GM12878 (cell line): ENCODE results near the gene BCAT1. TPM values are rescaled to one million over a fixed set of nuclear protein-coding genes. Genes with fewer than 3 reads are reported as not detected.
A peak's percentile ranks its signal among the peaks of the same experiment; 100 is the strongest.

Source experiments
- ATAC-seq: fragments of 200-7000 bp; cut with Tn5 transposase; 3 replicates; pipeline ENCODE4 v1.9.1; 2020; ENCODE audit warnings: mild to moderate bottlenecking, moderate library complexity
- BruUV-seq: library from RNA; stranded (reverse); fragments of 400-500 nt; replicated peaks from 2 replicates; lab custom pipeline; 2021; lab: Mats Ljungman, UMichigan
- CTCF ChIA-PET: fragments of 300-600 bp; sonication (Branson Sonifier 250); formaldehyde crosslinking; extraction: SDS; loops from one replicate; lab custom pipeline; 2021; ENCODE audit warnings: inconsistent platforms; lab: Yijun Ruan, JAX
- POLR2A ChIA-PET: fragments of 350-600 bp; formaldehyde crosslinking; extraction: SDS; loops from one replicate; lab custom pipeline; 2021; ENCODE audit warnings: inconsistent platforms; lab: Charles Lee
- RAD21 ChIA-PET: fragments of 300-600 bp; sonication (Branson Sonifier 250); formaldehyde crosslinking; loops from one replicate; lab custom pipeline; 2023; ENCODE audit warnings: antibody characterized with exemption; ENCODE audit not compliant: unreplicated experiment; lab: Charles Lee
- SMC1A ChIA-PET: fragments of 300-600 bp; sonication (Branson Sonifier 250); formaldehyde crosslinking; loops from one replicate; lab custom pipeline; 2023; ENCODE audit not compliant: unreplicated experiment, uncharacterized antibody; lab: Charles Lee
- DNase-seq: peaks from one replicate; pipeline ENCODE4 v3.0.0-alpha.2; 2011; ENCODE audit warnings: low read depth, low spot score
- FAIRE-seq: peaks from 3 replicates; lab custom pipeline; 2011; peaks lifted over from hg19 to GRCh38; lab: Jason Lieb, UNC
- H2AFZ ChIP-seq: 2 replicates; pipeline ENCODE4 v1.6.0; 2011; ENCODE audit warnings: low read depth, low read length, control low read depth; ENCODE audit not compliant: control insufficient read depth
- H3K27ac ChIP-seq: 2 replicates; pipeline ENCODE4 v1.5.1; 2011; ENCODE audit warnings: control low read depth; ENCODE audit not compliant: control insufficient read depth, insufficient read depth
- H3K27me3 ChIP-seq, 2 experiments: replicated peaks in 1 of 2; 2 replicates each; pipeline versions ENCODE4 v1.6.0 to v1.6.1; 2011; ENCODE audit warnings: low read length in 1 of 2; ENCODE audit not compliant: control insufficient read depth in 2 of 2, insufficient read depth in 2 of 2
- H3K36me3 ChIP-seq, 2 experiments: 2 replicates each; pipeline ENCODE4 v1.5.1; 2011; ENCODE audit warnings: low read length in 1 of 2; ENCODE audit not compliant: control insufficient read depth in 2 of 2, insufficient read depth in 2 of 2
- H3K4me1 ChIP-seq: 2 replicates; pipeline ENCODE4 v1.6.1; 2011; ENCODE audit warnings: mild to moderate bottlenecking, low read length, moderate library complexity, mixed read lengths; ENCODE audit not compliant: control insufficient read depth, insufficient read depth
- H3K4me2 ChIP-seq: 2 replicates; pipeline ENCODE4 v1.6.0; 2011; ENCODE audit warnings: control low read depth; ENCODE audit not compliant: control insufficient read depth, insufficient read depth
- H3K4me3 ChIP-seq: fragments of 200-600 bp; sonication (generic); 2 replicates; pipeline ENCODE4 v1.5.1; 2016
- H3K79me2 ChIP-seq: 2 replicates; pipeline ENCODE4 v1.6.0; 2011; ENCODE audit warnings: low read length; ENCODE audit not compliant: control insufficient read depth, insufficient read depth
- H3K9ac ChIP-seq: 2 replicates; pipeline ENCODE4 v1.8.0; 2011; ENCODE audit warnings: low read length, control low read depth, mixed read lengths; ENCODE audit not compliant: control insufficient read depth, insufficient read depth
- H3K9me3 ChIP-seq: replicated peaks from 3 replicates; pipeline ENCODE4 v1.5.1; 2011; ENCODE audit warnings: mild to moderate bottlenecking, low read length; ENCODE audit not compliant: control insufficient read depth, insufficient read depth
- H4K20me1 ChIP-seq: 2 replicates; pipeline ENCODE4 v1.6.0; 2011; ENCODE audit not compliant: control insufficient read depth, insufficient read depth
- CEBPB ChIP-seq, 2 experiments: fragments of 150-350 bp in 1 of 2; IDR thresholded peaks; 2 replicates each; pipeline ENCODE4 v1.6.1; 2012 to 2014; ENCODE audit warnings: low read depth in 2 of 2, low read length in 2 of 2, borderline replicate concordance in 1 of 2, inconsistent platforms in 1 of 2
- CREM ChIP-seq: IDR thresholded peaks from 2 replicates; pipeline ENCODE4 v1.6.1; 2014; ENCODE audit warnings: antibody characterized with exemption, low read depth
- ETV6 ChIP-seq, 2 experiments: fragments of 450-650 bp in 1 of 2; IDR thresholded peaks in 1 of 2; conservative IDR thresholded peaks in 1 of 2; 2 replicates each; pipeline ENCODE4 v1.6.1; 2014; ENCODE audit warnings: antibody characterized with exemption in 1 of 2, borderline replicate concordance in 1 of 2, low read depth in 1 of 2, mild to moderate bottlenecking in 1 of 2, moderate library complexity in 1 of 2
- HDAC2 ChIP-seq: fragments of 200-600 bp; sonication (generic); IDR thresholded peaks from 2 replicates; pipeline ENCODE4 v1.6.1; 2017
- JUNB ChIP-seq: IDR thresholded peaks from 2 replicates; pipeline ENCODE4 v1.6.1; 2016; ENCODE audit warnings: antibody characterized with exemption, mild to moderate bottlenecking
- LARP7 ChIP-seq: fragments of 450-650 bp; IDR thresholded peaks from 2 replicates; pipeline ENCODE4 v1.6.1; 2017; ENCODE audit warnings: mild to moderate bottlenecking
- NR2C2 ChIP-seq: IDR thresholded peaks from 2 replicates; pipeline ENCODE4 v1.6.1; 2011; ENCODE audit warnings: borderline replicate concordance, low read depth; ENCODE audit not compliant: control insufficient read depth, insufficient read length
- PAX8 ChIP-seq: fragments of 450-650 bp; IDR thresholded peaks from 2 replicates; pipeline ENCODE4 v1.6.1; 2017; ENCODE audit warnings: mild to moderate bottlenecking, moderate library complexity
- RAD21 ChIP-seq: IDR thresholded peaks from 2 replicates; pipeline ENCODE4 v1.6.1; 2011; ENCODE audit warnings: mild to moderate bottlenecking, low read depth, low read length, moderate library complexity; ENCODE audit not compliant: insufficient read depth
- RAD51 ChIP-seq: fragments of 450-650 bp; IDR thresholded peaks from 2 replicates; pipeline ENCODE4 v1.6.1; 2016; ENCODE audit warnings: moderate library complexity, mild to moderate bottlenecking, inconsistent platforms
- RUNX3 ChIP-seq: IDR thresholded peaks from 2 replicates; pipeline ENCODE4 v1.6.1; 2012; ENCODE audit warnings: low read length, inconsistent platforms
- ZNF207 ChIP-seq: fragments of 450-650 bp; IDR thresholded peaks from 2 replicates; pipeline ENCODE4 v1.6.1; 2014; ENCODE audit warnings: antibody characterized with exemption, mild to moderate bottlenecking, borderline replicate concordance
- in situ Hi-C: fragments of 300-500 bp; cut with MboI; formaldehyde crosslinking; loops from 9 replicates; pipeline ENCODE4 v1.14.3; 2018; ENCODE audit warnings: mixed read lengths
- intact Hi-C: fragments of 100-400 bp; cut with micrococcal nuclease; formaldehyde crosslinking; loops from one replicate; pipeline ENCODE4 v1.14.2; 2022; ENCODE audit not compliant: unreplicated experiment
- polyA plus RNA-seq, 11 experiments: library from polyadenylated mRNA; depleted of rRNA in 4 of 11; unstranded in 6 of 11; stranded (reverse) in 5 of 11; fragments of >200 nt; fragmentation: Nextera tagmentation in 4 of 11; fragmentation: Illumina TruSeq in 1 of 11; extraction: Ambion mirVana in 4 of 11; extraction: Trizol in 1 of 11; gene quantifications; 1 replicate in 1 of 11; 2 replicates in 10 of 11; pipeline versions ENCODE4 v1.2.1 to v1.2.3, GENCODE V29; 2011 to 2016; ENCODE audit warnings: inconsistent platforms in 2 of 11, missing spikeins in 2 of 11, low read depth in 1 of 11
- total RNA-seq, 4 experiments: library from RNA; depleted of rRNA in 3 of 4; stranded (reverse); fragments of >200 nt in 3 of 4; fragmentation: Illumina TruSeq in 1 of 4; extraction: Trizol in 1 of 4; gene quantifications; 2 replicates each; pipeline versions ENCODE4 v1.2.1 to v1.2.3, GENCODE V29; 2013 to 2021
- TF ChIP-seq, protein P1 (sequence below): fragments of 450-650 bp; IDR thresholded peaks from 2 replicates; pipeline ENCODE4 v1.6.1; 2017; ENCODE audit warnings: low read depth, mild to moderate bottlenecking, moderate library complexity
- TF ChIP-seq, protein P2 (sequence below): IDR thresholded peaks from 2 replicates; pipeline ENCODE4 v1.6.1; 2012; ENCODE audit warnings: low read depth, low read length, improper control_type of control experiment
- TF ChIP-seq, protein P3 (sequence below): fragments of 450-650 bp; IDR thresholded peaks from 2 replicates; pipeline ENCODE4 v1.6.1; 2017; ENCODE audit warnings: antibody characterized with exemption, mild to moderate bottlenecking, moderate library complexity
- TF ChIP-seq, protein P4 (sequence below): fragments of 450-650 bp; IDR thresholded peaks from 2 replicates; pipeline ENCODE4 v1.6.1; 2016; ENCODE audit warnings: mild to moderate bottlenecking, moderate library complexity, borderline replicate concordance

BCAT1 gene
- total and polyA plus RNA-seq, 10 of the 15 experiments (the other 5 are each of a cell fraction or from before 2014, with no cell fraction given) = 26.2 to 187 (median 81.9) TPM

DNA sequence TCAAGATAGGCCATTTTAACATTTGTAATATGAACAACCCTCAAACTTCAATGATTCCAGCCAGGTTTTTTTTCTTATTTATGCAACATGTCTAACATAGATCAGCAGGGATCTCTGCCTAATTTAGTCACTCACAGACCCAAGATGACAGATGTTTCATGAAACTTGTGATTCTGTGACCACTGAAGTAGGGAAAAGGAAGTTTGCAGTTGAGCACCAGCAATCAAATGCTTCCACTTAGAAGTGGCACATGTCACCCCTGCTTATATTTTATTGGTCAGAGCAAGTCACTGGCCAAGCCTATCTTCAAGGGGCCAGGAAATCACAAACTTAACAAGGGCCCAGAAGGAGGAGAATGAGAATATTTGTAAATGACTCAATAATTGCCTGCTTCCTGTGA, 150.6 kb downstream of the BCAT1 start:
- CTCF ChIA-PET = no interaction called here
- SMC1A ChIA-PET = no interaction called here
- intact Hi-C loops = loop anchor here (2.0 to 5.0 kb wide), 3 partner anchors 16 to 39 kb away; no protein-coding TSS in a partner anchor
- Histone ChIP-seq H3K79me2 (no peaks in the 10 kb centered on the region), H3K9me3 (peaks cover 3% of the 10 kb centered on the region; the same call in 2 of the 3 replicates), H3K4me3 (no peak overlapping the region), H2AFZ (no peak overlapping the region), H3K9ac (no peak overlapping the region), H3K27ac (no peak overlapping the region), H4K20me1 (no peaks in the 10 kb centered on the region), H3K36me3 (no peaks in the 10 kb centered on the region), H3K4me1 (peaks cover 11% of the 10 kb centered on the region), H3K27me3 (no peaks in the 10 kb centered on the region), H3K4me2 (no peak overlapping the region)
- no TSS peak for BruUV-seq
- peak; percentile 73 for DNase-seq
- FAIRE-seq = peak; percentile 90
- in situ Hi-C loops = no loop called here
- RAD21 ChIA-PET = no interaction called here
- POLR2A ChIA-PET = no interaction called here
- ATAC-seq = peak; percentile 91
- no peak for TF ChIP-seq PAX8
- TF ChIP-seq ZNF207 = no peak
- no peak for TF ChIP-seq HDAC2
- 0 out of 2 replicates have a peak, but pooled peaks have one; percentile 24 for TF ChIP-seq CREM
- TF ChIP-seq, protein P1, sequence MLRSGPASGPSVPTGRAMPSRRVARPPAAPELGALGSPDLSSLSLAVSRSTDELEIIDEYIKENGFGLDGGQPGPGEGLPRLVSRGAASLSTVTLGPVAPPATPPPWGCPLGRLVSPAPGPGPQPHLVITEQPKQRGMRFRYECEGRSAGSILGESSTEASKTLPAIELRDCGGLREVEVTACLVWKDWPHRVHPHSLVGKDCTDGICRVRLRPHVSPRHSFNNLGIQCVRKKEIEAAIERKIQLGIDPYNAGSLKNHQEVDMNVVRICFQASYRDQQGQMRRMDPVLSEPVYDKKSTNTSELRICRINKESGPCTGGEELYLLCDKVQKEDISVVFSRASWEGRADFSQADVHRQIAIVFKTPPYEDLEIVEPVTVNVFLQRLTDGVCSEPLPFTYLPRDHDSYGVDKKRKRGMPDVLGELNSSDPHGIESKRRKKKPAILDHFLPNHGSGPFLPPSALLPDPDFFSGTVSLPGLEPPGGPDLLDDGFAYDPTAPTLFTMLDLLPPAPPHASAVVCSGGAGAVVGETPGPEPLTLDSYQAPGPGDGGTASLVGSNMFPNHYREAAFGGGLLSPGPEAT = no peak
- no peak for TF ChIP-seq NR2C2
- TF ChIP-seq RAD51 = peak; percentile 72
- TF ChIP-seq, protein P2, sequence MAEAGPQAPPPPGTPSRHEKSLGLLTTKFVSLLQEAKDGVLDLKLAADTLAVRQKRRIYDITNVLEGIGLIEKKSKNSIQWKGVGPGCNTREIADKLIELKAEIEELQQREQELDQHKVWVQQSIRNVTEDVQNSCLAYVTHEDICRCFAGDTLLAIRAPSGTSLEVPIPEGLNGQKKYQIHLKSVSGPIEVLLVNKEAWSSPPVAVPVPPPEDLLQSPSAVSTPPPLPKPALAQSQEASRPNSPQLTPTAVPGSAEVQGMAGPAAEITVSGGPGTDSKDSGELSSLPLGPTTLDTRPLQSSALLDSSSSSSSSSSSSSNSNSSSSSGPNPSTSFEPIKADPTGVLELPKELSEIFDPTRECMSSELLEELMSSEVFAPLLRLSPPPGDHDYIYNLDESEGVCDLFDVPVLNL = no peak
- peak in 1 of 2 experiments; percentile 63; a peak in 1 of 4 replicates for TF ChIP-seq ETV6 (conservative IDR thresholded peaks at IDR 0.05 in 1 of 2, IDR thresholded peaks at IDR 0.05 in 1 of 2; ENCODE audit: borderline replicate concordance in 1 of 2, low read depth in 1 of 2)
- no peak for TF ChIP-seq RAD21
- peak; percentile 80 for TF ChIP-seq RUNX3
- TF ChIP-seq, protein P3, sequence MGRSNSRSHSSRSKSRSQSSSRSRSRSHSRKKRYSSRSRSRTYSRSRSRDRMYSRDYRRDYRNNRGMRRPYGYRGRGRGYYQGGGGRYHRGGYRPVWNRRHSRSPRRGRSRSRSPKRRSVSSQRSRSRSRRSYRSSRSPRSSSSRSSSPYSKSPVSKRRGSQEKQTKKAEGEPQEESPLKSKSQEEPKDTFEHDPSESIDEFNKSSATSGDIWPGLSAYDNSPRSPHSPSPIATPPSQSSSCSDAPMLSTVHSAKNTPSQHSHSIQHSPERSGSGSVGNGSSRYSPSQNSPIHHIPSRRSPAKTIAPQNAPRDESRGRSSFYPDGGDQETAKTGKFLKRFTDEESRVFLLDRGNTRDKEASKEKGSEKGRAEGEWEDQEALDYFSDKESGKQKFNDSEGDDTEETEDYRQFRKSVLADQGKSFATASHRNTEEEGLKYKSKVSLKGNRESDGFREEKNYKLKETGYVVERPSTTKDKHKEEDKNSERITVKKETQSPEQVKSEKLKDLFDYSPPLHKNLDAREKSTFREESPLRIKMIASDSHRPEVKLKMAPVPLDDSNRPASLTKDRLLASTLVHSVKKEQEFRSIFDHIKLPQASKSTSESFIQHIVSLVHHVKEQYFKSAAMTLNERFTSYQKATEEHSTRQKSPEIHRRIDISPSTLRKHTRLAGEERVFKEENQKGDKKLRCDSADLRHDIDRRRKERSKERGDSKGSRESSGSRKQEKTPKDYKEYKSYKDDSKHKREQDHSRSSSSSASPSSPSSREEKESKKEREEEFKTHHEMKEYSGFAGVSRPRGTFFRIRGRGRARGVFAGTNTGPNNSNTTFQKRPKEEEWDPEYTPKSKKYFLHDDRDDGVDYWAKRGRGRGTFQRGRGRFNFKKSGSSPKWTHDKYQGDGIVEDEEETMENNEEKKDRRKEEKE = no peak
- no peak for TF ChIP-seq JUNB
- no peak for TF ChIP-seq LARP7
- TF ChIP-seq CEBPB (IDR thresholded peaks at IDR 0.05; ENCODE audit: borderline replicate concordance in 1 of 2, low read depth in 2 of 2, low read length in 2 of 2) = no peak
- TF ChIP-seq, protein P4, sequence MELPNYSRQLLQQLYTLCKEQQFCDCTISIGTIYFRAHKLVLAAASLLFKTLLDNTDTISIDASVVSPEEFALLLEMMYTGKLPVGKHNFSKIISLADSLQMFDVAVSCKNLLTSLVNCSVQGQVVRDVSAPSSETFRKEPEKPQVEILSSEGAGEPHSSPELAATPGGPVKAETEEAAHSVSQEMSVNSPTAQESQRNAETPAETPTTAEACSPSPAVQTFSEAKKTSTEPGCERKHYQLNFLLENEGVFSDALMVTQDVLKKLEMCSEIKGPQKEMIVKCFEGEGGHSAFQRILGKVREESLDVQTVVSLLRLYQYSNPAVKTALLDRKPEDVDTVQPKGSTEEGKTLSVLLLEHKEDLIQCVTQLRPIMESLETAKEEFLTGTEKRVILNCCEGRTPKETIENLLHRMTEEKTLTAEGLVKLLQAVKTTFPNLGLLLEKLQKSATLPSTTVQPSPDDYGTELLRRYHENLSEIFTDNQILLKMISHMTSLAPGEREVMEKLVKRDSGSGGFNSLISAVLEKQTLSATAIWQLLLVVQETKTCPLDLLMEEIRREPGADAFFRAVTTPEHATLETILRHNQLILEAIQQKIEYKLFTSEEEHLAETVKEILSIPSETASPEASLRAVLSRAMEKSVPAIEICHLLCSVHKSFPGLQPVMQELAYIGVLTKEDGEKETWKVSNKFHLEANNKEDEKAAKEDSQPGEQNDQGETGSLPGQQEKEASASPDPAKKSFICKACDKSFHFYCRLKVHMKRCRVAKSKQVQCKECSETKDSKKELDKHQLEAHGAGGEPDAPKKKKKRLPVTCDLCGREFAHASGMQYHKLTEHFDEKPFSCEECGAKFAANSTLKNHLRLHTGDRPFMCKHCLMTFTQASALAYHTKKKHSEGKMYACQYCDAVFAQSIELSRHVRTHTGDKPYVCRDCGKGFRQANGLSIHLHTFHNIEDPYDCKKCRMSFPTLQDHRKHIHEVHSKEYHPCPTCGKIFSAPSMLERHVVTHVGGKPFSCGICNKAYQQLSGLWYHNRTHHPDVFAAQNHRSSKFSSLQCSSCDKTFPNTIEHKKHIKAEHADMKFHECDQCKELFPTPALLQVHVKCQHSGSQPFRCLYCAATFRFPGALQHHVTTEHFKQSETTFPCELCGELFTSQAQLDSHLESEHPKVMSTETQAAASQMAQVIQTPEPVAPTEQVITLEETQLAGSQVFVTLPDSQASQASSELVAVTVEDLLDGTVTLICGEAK = no peak
